Hippocampal formation (tissue), 2 donors: ENCODE data around the gene SORBS2.
"Not testable (repeated sequence)": the region's sequence is repeated elsewhere in the genome, so short reads cannot be mapped to it uniquely, and the experiment has no call there.

ENCODE experiments used
- DNase-seq, 2 donors: peaks; one replicate each; lab custom pipeline; 2025; lab: John Stamatoyannopoulos, UW

The SORBS2 gene

DNA sequence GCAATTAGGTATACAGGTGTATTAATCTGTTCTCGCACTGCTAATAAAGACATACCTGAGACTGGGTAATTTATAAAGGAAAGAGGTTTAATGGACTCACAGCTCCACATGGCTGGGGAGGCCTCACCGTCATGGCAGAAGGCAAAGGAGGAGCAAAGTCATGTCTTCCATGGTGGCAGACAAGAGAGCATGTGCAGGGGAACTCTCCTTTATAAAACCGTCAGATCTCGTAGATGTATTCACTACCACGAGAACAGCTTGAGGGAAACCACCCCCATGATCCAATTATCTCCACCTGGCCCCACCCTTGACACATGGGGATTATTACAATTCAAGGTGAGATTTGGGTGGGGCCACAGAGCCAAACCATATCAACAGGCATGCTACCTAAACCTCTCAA lies 97.5 kb downstream of the SORBS2 start:
- not testable (repeated sequence) for DNase-seq

DNA sequence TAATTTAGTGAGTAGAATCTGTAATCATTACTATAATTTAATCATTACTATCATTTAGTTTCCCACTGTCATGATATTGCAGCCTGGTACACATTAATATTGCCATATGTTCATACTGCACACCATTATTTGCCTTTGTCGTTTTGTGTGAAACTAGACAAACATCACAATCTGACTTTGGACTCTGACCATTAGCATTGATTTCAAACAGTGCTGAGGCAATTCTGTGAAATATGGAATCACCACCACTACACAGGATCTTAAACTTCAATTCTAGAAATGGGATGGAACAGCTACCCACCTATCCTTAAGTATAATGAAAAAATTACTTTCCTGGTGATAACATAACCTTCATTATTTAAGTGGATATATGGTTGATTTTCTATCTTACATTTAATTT lies 98.3 kb downstream of the SORBS2 start:
- DNase-seq, result no peak

DNA sequence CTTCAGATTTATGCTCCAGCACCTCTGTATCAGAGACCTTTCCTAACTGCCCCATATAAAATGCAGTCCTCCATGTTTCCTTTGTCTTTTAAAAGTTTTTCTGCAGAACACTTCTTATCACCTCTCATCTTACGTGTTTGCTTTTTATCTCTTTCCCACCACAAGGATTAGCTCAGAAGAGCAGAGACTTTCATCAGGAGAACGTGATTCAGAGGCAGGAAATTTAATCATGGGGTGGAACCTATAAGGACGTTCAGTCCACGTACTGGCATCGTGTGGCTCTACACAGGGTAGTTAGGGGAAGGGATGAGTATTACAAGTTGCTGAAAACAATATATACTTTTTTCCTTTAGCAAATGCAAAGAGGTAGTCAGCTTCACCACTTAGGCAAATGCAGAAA lies 98.7 kb downstream of the SORBS2 start:
- DNase-seq, result no peak

DNA sequence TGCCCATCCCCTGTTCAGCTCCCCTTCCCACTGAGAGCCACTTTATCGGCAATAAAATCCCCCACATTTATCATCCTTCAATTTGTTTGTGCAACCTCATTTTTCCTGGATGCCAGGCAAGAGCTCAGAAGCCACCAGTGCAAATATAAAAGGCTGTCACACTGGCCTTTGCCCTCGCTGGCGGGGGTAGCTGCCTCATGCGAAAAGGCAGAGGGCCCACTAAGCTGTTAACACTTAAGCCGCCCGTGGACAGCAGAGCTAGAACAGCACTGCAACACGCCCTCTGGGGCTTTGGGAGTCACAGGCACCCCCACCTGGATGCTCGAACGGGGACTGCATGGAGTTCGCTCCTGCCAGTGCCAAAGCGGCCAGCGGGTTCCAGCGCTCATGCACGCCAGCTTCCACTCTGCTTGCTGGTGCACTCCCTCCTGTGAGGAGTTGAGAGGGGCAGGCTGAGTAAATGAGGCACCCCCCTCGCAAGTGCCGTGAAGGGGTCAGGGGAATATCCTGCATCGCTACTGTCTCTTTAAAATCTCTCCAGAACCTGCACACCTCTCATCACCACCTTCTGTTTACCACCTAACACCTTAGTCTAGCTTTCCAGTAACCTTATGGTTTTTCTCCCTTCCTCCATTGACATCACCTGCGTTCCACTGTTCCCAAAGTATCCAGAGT lies 99.5 kb downstream of the SORBS2 start:
- DNase-seq, result no peak

DNA sequence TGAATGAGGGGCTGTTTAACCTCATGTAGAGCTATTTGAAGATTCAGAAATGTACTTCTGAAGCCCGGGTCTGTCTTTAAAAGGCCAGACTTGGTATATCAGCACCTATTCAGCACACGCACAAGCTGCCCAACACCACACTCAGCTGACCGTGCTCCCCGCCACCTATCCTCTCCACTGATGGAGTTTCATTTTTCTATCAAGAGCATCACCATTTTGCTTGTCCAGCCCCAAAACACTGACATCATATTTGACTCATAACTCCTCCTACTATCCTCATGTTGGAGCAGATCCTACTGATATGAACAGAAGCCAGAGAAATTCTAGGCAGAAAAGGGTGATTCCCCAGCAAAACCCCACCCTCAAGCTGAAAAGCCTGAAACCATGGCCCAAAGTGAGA lies 100.3 kb downstream of the SORBS2 start:
- DNase-seq, result no peak

DNA sequence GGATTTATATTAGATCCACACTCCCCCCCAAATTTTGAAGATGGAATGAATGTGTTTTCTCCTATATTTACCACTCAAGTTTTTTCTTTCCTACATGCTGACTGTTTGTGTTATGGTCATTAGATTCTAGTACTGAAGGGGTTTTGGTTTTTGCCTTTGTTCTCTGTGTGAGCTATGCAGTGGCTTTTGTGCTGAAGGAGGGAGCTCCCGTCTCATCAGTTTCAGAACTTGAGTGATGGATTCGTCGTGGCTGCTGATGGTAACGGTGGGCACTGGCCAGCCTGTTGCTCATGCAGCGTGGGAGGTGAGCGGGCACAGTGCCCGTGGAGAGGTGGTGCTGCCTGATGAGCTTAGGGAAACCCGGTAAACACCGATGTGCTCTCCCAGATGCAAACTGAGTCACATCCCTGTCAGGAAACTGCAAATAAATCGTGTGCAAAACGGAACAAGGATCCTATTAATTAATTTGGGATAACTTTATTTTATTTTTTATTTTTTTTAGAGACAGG lies 101.5 kb downstream of the SORBS2 start:
- DNase-seq, result no peak

DNA sequence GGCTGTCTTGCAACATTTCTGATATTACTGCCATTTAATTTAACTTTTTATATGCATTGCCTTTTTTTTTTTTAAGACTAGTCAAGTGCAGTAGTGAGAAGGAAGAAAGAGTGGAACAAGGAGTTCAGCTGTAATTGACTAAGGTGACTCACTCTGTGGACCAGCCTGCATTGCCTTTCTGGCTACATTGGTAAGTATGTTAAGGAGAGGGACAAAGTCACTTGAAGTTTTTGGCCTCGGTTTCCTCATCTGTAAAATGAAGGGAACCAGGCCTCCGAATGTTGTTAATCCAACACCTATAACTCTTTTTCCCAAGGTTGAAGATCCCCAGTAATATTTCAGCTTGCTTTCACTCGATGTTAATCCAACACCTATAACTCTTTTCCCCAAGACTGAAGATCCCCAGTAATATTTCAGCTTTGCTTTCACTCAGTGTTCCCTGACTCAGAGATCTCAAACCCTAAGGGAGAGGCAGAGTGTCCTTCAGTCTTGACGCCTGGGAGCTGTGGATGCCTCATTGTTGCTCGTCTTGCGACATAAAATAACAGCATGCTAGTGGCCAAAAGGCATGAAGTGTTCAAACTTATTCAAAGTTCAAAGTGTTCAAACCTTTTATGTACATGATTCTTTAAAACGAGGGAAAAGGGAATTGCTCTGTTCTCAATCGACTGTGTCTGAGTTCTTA lies 102.0 kb downstream of the SORBS2 start:
- no peak for DNase-seq

DNA sequence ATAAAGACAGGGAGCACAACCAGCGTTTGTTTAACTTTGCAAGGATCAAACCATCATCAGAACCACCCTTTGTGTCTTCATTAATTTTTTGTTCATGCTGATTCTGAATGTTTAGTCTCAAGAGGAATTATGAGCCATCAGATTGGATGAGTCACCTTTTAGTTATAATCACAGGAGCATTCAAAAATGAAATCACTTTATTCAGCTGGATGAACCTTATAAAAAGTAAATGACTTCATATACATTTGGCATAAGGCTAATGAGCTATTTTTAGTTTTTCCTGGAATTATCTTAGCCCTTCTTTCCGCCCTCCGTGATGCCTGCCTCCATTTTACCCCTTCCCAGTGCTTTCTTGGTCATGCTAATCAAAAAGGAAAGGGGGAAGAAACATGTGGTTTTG lies 103.6 kb downstream of the SORBS2 start:
- no peak for DNase-seq

DNA sequence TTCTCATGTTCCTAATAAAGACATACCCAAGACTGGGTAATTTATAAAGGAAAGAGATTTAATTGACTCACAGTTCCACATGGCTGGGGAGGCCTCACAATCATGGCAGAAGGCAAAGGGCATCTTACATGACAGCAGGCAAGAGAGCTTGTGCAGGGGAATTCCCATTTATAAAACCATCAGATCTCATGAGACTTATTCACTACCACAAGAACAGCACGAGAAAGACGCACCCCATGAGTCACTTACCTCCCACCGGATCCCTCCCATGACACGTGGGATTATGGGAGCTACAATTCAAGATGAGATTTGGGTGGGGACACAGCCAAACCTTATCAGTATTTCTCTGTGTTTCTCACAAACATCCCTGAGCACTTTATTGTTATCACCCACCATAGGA lies 104.4 kb downstream of the SORBS2 start:
- not testable (repeated sequence) for DNase-seq

DNA sequence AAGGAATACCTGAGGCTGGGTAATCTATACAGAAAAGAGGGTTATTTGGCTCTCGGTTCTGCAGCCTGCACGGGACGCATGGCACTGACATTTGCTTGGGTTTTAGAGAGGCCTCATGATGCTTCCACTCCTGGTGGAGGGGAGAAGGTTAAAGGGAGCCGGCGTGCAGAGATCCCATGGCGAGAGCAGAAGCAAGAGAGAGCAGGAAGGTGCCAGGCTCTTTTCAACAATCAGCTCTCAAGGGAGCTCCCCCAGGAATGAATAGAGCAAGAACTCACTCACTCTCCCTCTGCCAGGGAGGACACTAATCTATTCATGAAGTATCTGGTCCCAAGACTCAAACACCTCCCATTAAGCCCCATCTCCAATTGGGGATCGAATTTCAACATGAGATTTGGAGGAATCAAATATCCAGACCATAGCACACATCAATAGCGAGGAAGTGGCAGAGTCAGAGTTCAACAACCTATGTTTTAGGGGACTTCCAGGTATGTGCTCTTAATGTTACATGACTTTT lies 109.8 kb downstream of the SORBS2 start:
- no peak for DNase-seq

DNA sequence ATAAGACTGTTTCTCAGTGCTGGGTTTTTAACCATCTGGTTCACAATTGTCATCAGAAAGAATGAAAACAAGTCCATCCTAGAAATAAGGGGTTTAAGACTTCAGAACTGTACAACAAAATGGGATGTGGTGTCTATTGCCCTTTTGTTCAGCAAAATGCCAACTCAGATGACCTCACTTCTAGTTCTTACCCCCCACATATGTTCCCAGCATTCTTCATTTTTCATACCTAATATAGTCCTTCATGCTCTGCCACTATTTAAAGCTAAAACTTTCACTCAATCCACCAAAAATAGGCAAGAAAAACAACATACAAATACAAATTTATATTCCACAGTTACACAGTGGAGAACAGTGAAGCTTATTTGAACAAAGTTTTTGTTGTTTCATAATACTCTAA lies 111.4 kb downstream of the SORBS2 start:
- DNase-seq, result no peak

DNA sequence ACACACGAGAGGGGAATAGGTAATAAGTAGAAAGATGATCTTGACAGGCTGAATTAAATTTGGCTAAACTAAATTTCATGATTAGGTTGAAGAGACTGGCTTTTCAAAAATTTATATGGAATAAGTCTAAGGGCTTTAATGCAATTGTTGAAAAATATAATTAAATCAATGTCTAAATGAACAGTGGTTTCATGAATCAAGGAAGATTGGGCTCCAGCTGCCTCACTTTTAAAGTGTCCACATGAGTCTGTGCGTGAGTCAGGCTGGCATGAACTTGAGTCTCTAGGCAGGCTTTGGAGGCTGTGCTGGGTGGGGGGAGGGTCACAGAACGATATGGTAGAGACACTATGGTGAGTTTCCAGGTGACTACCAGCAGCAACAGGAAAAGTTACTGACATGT lies 111.9 kb downstream of the SORBS2 start:
- no peak for DNase-seq

DNA sequence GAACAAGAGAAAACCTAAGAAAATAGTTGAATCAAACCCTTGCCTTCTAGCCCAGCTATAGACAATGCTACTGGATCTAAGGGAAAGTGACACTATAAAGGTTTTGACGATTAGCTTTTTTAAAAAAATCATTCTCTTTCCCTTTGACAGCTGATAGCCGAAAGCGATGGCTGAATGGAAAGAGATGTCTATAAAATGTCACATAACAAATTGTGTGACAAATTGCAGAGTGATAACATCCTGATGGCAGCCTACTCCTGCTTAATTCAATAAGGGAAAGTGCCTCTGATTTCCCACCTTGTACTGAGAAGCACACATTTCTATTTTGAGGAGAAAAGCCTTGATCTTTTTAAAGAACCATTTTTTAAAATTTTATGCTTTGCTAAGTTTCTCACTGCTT lies 114.5 kb downstream of the SORBS2 start:
- DNase-seq, result no peak

DNA sequence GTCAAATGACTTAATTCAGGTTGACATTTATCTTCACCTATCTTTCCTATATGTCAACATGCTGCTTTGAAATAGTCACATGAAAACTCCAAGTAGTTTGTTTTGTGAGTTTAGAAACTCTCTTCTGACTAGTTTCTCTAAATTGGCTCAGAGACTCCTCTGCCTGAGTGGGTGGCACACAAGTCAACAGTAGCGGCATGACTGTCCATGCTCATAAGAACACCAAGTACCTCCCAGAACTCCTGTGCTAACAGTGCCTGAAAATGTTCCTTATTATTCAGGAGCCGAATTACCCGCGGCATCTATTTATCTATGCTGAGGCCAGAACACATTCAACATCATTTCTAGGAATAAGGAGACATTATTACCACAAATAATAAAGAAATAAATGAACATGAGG lies 116.3 kb downstream of the SORBS2 start:
- DNase-seq, result no peak

DNA sequence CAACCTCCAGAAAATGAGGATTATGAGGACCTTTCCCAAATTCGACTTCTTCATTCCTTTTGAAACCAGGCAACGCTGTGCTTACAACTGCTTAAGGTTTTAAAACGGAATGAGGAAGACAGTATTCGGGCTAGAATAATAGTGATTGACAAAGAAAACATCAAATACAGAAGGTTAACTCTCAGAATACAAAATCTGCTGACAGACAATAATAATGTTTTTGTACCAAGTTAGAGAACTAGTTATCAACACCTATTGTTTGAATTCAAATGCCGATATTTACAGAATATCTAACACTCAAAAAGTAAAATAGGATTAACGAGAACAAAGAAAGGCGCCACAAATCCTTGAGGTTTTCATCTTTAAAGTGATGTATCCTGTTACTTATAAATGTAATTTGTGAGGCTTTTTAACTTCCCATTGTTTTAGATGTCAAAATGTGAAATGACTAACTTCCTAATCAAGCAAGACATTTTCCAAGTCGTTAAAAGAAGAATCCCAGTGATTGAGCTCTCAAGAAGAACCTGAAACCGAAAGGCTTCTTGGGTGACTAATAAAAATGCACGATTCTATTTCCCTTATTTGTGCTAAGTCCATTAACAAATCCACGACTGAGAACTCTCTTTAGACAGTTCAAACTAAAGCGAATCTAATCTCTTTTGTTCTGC lies 118.3 kb downstream of the SORBS2 start:
- DNase-seq, result no peak

DNA sequence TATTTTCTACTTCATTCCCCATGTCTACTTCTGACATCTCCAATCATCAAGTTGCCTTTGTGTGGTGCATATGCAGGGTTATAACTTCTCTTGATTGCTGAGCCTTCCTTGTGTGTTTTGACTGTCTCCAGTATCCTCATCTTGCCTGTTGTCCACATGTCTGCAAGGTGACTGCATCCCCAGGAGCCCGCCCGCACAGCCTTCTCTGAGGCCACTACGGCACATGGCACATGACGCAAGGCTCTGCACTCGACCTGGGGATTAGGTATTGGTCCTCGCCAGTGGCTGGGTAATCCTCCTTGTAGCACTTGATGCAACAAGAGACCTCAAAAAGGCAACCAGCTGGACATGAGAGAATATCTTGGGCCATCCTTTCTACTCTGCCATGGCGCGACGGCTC lies 122.6 kb downstream of the SORBS2 start:
- no peak for DNase-seq

DNA sequence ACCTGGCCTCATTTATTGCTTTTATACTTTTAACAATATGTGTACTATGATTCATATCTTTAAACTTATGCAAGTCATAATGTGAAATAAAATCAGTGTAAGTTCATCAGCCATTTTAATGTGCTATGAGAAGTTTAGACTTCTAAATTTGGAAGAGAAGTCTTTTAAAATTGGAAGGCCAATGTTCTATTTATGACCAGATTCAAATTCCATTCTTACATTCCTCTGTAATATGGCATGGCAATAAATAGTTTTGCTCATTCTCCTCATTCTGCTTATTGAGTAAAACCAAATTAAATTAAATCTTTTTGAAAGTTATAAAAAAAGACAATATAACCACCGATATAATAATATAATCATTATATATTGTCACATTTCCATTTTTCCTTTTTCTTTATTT lies 126.2 kb downstream of the SORBS2 start:
- no peak for DNase-seq

DNA sequence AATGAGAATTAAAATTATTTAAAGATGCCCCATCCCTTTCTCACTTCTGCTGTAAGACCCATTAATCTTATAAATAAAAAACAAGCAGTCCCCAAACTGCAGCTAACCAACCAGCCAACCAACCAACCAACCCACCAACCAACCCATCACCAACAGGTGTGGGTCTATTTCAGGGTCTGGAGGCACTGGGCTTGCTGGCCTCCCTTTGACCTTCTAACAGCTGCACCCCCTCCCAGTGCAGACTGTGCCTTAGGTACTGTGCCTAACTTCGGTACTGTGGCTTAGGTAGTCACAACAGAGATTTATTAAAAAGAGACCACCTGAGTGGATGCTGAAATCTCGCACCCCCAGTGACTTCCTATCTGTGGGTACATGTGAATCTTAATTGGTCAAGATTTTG lies 128.1 kb downstream of the SORBS2 start:
- DNase-seq, result no peak

DNA sequence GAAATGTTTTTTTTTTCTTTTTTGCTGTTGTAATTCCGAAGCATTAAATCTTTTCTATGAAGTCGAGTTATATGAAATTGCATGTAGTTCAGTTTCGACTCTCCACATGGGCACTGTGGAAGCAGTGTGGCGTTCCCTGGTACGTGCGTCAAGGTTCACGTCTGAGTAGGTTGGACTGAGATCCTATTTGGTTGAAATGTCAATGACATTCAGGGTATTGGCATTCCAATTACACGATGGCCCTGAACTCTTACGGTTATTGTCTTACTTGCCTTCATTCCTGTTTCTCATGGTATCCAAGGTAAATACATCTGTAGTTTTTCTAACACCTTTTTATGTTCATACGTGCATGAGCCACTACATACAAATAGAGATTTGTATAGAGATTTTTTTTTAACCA lies 128.8 kb downstream of the SORBS2 start:
- no peak for DNase-seq

DNA sequence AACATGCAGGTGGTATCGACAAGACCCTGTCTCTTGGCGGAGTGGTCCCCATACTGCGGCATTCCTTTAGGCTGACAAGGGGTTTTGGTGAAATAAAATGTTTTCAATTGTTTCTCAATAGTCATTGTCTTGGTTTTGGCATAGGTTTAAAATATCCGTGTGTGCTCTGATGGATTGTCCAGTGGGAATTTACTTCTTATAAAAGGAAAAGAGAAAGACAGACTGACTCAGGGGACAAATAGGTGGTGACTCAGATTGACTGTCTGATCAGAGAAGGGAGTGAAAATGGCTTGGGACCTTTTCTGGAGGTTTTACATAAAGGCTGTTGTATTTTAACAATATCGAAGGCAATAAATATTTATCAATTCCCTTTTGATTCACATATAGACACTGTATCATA lies 129.8 kb downstream of the SORBS2 start:
- DNase-seq, result no peak

DNA sequence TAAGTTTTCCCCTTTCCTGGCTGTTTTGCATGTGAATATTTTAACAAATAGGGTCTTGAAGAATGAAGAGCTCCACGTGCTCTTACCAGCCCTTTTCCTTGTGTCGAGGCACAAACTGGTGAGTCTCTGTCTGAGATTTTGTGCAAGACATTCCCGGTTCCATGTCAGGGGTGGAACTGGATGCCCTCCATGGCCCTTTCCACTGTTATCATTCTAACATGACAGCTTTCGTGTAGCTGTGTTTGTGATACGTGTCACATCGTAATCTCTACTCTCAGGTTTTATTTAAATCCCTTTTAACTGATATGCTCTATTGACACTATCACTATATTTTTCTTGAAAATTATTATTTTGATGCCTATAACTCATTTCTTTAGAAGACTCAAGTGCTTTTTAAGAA lies 130.4 kb downstream of the SORBS2 start:
- no peak for DNase-seq

DNA sequence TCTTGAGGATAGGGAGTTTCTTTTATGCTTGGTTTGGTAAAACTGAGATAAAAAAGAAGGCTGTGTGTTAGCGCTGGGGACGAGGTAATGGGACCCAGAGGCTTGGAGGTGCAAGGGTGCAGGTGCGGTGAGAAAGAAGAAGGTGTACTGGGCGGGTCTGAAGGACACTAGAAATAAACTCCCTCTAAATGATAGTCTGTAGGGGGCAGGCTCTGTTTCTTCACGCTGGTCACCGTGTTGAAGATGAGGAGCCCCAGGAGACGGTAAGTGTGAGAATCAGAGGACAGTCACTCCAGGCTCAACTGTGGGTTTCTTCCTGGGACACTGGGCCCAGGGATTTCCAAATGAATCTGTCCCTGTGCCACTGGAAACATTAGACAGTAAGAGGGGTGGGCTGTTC lies 131.4 kb downstream of the SORBS2 start:
- no peak for DNase-seq

DNA sequence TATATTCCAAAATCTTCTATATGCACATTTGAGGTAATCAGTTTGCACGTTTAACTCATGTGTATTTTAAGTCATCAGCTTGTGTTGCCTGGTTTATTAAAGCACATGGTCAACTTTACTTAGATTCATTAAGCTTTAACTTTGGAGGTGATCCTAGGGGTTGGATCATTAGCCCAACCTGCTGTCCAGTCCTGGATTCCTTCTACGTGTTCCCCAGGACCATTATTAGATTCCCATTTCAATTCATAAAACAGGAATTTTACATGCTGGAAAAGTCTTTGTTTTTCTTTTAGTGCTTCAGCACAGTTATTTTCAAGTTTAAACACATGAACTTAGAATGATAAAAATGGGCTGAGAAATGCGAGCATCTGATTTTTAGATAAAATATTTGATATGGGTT lies 132.5 kb downstream of the SORBS2 start:
- no peak for DNase-seq
